IPS DF 19.7 (cell line): ENCODE measurements around the gene SOX30.
"Not testable (repeated sequence)": the region's sequence is repeated elsewhere in the genome, so short reads cannot be mapped to it uniquely, and the experiment has no call there.

Source experiments
- DNase-seq: peaks from one replicate; pipeline ENCODE4 v3.0.0-alpha.2; 2013; ENCODE audit warnings: low read depth, low spot score

Gene SOX30

GRCh38 chr5:157652377-157652692 lies at the start of gene SOX30:
Gene SOX30 (minus strand): TSS chr5:157652438. CDS start chr5:157652078, 360 bp downstream.
- DNase-seq = no peak

- DNase-seq = not testable (repeated sequence)
Observed at GRCh38 chr5:157698674-157699073, 46.4 kb upstream of the SOX30 start.

GRCh38 chr5:157696154-157696553 lies 43.9 kb upstream of the SOX30 start:
- DNase-seq = not testable (repeated sequence)

- not testable (repeated sequence) for DNase-seq
Observed at GRCh38 chr5:157693816-157694215, 41.6 kb upstream of the SOX30 start.

DNA sequence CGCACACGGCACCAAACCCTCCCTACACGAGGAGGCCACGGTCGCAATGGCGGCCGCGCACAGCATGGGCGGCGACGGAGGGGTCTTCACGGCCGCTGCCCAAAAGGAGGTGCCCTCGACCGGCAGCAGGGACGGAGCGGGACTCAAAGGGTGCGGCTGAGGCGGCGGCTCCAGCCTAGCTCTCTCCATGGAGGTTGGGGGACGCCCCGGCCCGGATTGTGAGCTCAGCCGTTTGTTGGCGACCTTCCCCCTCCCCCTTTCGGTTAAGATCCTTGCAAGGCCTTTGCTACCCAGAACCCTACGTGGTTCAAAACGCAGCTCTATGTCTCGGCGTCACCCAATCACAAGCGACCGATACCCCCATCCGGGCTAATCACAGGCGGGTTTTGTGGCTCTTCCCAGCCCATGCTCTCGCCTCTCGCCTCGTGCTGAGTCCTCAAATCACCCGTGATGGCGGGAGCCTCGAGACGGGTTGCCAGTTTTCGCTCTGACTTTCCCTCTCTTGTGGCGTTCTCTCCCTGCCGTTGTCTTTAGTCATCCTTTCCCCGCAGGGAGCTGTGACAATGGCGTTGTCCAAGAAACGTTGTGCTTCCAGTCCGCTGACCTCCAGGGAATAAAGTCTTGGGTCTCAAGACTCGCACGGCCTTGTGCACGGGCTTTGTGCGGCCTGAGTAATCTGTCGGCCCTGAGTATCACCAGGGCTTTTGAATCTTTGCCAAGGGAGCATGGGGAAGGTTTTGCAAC lies 38.6 kb upstream of the SOX30 start:
- DNase-seq = no peak

GRCh38 chr5:157689942-157690689 lies 37.9 kb upstream of the SOX30 start:
- no peak for DNase-seq

DNA sequence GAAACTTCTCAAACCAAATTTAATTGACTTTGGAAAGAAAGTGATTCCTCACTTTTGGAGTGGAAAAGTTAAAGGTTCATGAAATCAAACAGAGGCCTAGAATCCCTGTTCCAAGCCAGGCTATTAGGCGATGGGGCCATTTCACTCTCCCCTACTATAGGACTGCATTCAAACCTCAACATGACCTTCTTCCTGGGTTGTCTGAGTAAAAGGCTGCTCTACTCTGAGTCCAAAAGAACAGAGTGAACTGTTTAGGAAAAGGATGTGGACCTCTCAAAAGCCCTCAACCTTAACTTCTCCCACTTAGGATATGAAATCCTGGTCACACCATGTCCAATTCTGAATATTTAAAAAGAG lies 34.9 kb upstream of the SOX30 start:
- no peak for DNase-seq

GRCh38 chr5:157686276-157687197 lies 34.3 kb upstream of the SOX30 start:
- not testable (repeated sequence) for DNase-seq

GRCh38 chr5:157682257-157682656 lies 30.0 kb upstream of the SOX30 start:
- no peak for DNase-seq

GRCh38 chr5:157681048-157681447 lies 28.8 kb upstream of the SOX30 start:
- DNase-seq = no peak

GRCh38 chr5:157680239-157680638 lies 28.0 kb upstream of the SOX30 start:
- no peak for DNase-seq

DNA sequence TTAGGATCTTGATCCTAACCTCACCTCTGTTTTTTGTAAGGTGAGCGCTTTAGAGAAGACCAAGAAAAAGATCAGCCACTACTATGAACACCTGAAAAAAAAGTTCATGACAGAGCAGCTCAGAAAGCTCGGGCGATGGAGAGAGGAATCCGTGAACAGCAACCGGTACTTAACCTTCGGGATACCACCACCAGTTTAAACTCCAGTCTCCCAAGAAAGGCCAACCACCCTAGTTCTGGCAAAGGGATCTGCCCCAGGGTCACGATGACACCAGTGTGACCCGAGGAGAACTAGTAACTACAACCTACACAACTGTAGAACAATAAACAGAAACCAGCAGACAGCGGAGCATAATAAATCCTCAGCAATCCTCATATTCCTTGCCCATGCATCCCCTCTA lies 27.6 kb upstream of the SOX30 start:
- no peak for DNase-seq

DNA sequence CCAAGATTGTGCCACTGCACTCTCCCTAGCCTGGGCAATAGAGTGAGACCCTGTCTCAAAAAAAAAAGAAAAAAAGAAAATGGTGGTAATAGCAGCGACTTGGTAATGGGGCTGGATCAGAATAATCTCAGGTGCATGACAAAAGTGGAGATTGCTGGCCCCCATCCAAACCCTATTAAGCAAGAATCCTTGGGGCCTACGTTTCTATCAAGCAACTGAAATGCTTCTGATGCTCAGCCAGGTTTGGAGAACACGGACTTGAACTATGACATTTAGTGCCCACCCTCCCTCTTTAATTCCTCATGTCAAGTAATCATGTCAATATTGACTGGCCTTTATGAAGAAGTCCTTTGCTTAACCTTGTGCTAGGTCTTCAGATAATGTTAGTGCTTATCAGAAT lies 25.7 kb upstream of the SOX30 start:
- no peak for DNase-seq

GRCh38 chr5:157674351-157674750 lies 22.1 kb upstream of the SOX30 start:
- DNase-seq = not testable (repeated sequence)

GRCh38 chr5:157672976-157673375 lies 20.7 kb upstream of the SOX30 start:
- DNase-seq = no peak

- DNase-seq = no peak
Observed at GRCh38 chr5:157671592-157672330, 19.5 kb upstream of the SOX30 start.

GRCh38 chr5:157670662-157671591 lies 18.7 kb upstream of the SOX30 start, which contains the start of gene C5orf52:
Gene C5orf52 (plus strand): TSS chr5:157671533. CDS start chr5:157671615, 82 bp downstream.
- DNase-seq = no peak

DNA sequence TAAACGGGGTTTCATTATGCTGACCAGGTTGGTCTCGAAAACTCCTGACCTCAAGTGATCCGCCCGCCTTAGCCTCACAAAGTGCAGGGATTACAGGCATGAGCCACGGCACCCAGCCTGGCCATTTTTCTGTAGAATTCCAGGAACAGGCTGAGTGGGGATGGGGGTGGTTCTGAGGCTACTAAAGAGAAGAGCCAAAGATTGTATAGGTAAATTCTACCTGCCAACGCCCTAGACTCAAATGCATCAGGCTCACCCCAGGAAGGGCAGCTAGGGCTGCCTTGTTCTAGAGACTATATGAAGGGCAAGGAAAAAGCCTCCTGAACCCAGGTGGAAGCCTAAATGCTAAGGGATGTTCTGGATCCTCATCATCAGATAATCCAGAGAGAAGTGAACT lies 17.5 kb upstream of the SOX30 start:
- DNase-seq = no peak

- DNase-seq = no peak
Observed at GRCh38 chr5:157668356-157668755, 16.1 kb upstream of the SOX30 start.

- DNase-seq = no peak
Observed at GRCh38 chr5:157665467-157666070, 13.3 kb upstream of the SOX30 start.
